ENCODE data around the gene ATP5ME.

Gene ATP5ME

DNA sequence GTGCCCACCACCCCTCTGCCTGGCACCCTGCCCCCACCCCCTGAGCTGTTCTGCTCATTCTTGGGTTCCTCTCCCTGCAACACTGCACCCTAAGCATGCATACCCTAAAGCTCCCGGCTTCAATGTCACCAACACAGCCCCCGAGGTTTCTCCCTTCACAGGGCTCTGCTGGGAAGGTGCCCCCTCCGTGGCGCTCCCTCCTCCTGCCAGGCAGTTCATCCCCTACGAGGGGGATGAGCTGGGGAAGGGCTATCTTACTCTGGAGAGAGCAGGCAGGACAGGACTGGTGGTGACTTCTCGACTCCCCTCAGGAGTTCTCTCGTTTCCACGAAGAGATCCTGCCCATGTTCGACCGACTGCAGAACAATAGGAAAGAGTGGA, 6.5 kb downstream of the ATP5ME start:
- no peak overlapping the region for H3K4me3 ChIP-seq (ENCODE audit: low read length)
- no peak for TF ChIP-seq CTCF (conservative IDR thresholded peaks at IDR 0.05; ENCODE audit: low read depth, low read length)
- DNase-seq (ENCODE audit: low read depth), result no peak

DNA sequence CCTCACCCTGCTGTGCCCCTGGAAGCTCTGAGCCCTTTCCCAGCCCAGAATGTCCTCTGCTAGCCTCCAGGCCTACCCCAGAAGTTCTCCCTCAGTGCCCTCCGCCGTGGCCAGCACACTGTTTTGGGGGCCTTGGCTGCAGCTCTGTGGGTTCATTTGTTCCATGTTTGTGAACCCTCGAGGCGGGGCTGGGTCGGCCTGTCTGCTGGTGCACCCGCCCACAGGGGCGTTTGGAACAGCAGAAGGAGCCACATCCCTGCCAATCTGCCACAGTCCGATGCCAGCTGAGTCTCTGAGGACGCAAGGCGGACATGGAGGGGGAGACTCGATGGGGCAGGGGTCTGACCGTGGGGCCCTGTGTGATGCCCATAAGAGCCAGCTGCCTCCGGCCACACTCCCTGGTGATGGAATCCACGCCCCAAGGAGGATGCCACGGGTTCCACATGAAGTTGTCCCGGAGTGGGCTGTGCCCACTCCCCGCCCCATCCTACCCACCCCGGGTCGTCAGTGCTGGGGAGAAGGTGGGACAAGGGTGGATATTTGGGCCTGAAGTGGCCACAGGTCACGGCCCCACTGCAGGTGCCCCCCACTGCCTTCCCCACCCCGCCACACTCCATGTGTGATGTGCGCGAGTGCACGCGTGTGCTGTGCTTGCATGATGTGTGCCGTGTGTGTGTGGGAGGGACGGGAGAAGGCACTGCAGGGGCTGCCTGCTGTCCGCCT, 7.1 kb downstream of the ATP5ME start:
- TF ChIP-seq CTCF (conservative IDR thresholded peaks at IDR 0.05; ENCODE audit: low read depth, low read length), result no peak
- H3K4me3 ChIP-seq (ENCODE audit: low read length), result no peak overlapping the region
- no peak for DNase-seq (ENCODE audit: low read depth)

- DNase-seq (ENCODE audit: low read depth), result no peak
- TF ChIP-seq CTCF (conservative IDR thresholded peaks at IDR 0.05; ENCODE audit: low read depth, low read length), result no peak
- no peak overlapping the region for H3K4me3 ChIP-seq (ENCODE audit: low read length)
Measured at GRCh38 chr4:666436-666810, 7.7 kb downstream of the ATP5ME start.

DNA sequence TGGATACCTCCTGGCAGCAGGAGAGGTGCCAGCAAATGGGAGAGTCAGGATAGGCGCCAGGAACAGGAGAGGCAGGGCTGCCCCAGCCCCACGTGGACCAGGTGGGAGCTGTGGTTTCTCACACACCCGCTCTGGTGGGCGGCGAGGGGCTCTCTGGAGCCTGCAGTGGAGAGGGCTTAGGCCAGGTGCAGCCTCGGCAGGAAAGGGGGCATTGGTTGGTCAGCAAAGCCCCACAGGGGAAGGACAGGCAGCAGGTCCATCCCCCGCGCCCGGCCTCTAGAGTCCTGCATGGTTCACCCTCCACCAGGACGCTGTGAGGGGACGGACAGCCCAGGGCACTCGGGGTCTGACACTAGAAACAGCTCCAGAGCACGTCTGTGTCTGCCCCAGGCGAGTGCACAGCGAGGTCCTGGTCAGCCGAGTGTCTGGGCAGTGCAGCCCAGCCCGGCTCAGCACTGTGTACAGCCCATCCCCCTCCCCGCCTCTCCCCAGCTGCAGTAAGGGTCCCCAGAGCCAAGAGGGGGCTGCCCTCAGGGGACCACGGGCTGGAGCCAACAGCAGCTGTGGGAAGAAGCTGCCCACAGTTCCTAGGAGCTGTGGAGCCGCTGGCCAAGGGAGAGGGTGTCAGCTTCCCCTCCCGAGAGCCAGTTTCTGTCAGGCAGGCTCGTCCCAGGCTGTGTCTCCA, 8.2 kb downstream of the ATP5ME start:
- H3K4me3 ChIP-seq (ENCODE audit: low read length), result no peak overlapping the region
- no peak for TF ChIP-seq CTCF (conservative IDR thresholded peaks at IDR 0.05; ENCODE audit: low read depth, low read length)

GRCh38 chr4:665381-665750, 8.7 kb downstream of the ATP5ME start:
- no peak overlapping the region for H3K4me3 ChIP-seq (ENCODE audit: low read length)
- no peak for TF ChIP-seq CTCF (conservative IDR thresholded peaks at IDR 0.05; ENCODE audit: low read depth, low read length)
- no peak for DNase-seq (ENCODE audit: low read depth)

More for the DNA sequence above, 8.2 kb downstream of the ATP5ME start:
- no peak for DNase-seq (ENCODE audit: low read depth)

- H3K4me3 ChIP-seq (ENCODE audit: low read length), result no peak overlapping the region
- DNase-seq (ENCODE audit: low read depth), result no peak
- TF ChIP-seq CTCF (conservative IDR thresholded peaks at IDR 0.05; ENCODE audit: low read depth, low read length), result no peak
Measured at GRCh38 chr4:664713-665231, 9.3 kb downstream of the ATP5ME start.
